ENCODE measurements around the gene SPRR1B. TPM values are rescaled to one million over a fixed set of nuclear protein-coding genes. Genes with fewer than 3 reads are reported as not detected.

Gene SPRR1B
- total RNA-seq, 4 donors from 2014 or later, result not detected

GRCh38 chr1:153058826-153059784, 28.1 kb downstream of the SPRR1B start:
- 72 to 80% methylated on average over 4 to 6 of the region's 6 CpGs for WGBS, 2 donors (ENCODE audit: low coverage in 1 of 2)
- no peak for DNase-seq
- Histone ChIP-seq H3K36me3 (no peaks in the 10 kb centered on the region), H3K4me3 (no peak overlapping the region), H3K27ac (no peak overlapping the region), H3K27me3 (no peaks in the 10 kb centered on the region), H3K4me1 (no peaks in the 10 kb centered on the region), H3K9me3 (no peaks in the 10 kb centered on the region)
- in situ Hi-C loops (cut with MboI; ENCODE audit: low pct_ligation_motif_present in 1 of 4, low pct_unique_long_range_greater_than_20kb in 1 of 4, low sequenced_read_pairs in 3 of 4), result no loop called here
- TF ChIP-seq, protein P1, sequence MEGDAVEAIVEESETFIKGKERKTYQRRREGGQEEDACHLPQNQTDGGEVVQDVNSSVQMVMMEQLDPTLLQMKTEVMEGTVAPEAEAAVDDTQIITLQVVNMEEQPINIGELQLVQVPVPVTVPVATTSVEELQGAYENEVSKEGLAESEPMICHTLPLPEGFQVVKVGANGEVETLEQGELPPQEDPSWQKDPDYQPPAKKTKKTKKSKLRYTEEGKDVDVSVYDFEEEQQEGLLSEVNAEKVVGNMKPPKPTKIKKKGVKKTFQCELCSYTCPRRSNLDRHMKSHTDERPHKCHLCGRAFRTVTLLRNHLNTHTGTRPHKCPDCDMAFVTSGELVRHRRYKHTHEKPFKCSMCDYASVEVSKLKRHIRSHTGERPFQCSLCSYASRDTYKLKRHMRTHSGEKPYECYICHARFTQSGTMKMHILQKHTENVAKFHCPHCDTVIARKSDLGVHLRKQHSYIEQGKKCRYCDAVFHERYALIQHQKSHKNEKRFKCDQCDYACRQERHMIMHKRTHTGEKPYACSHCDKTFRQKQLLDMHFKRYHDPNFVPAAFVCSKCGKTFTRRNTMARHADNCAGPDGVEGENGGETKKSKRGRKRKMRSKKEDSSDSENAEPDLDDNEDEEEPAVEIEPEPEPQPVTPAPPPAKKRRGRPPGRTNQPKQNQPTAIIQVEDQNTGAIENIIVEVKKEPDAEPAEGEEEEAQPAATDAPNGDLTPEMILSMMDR (IDR thresholded peaks at IDR 0.05), result no peak
- TF ChIP-seq EP300 (IDR thresholded peaks at IDR 0.05; ENCODE audit: low read depth) (no peak), POLR2A (IDR thresholded peaks at IDR 0.05) (no peak), POLR2AphosphoS5 (IDR thresholded peaks at IDR 0.05) (no peak)
- intact Hi-C loops (cut with DNase I; ENCODE audit: low total_unique reads), result no loop called here

DNA sequence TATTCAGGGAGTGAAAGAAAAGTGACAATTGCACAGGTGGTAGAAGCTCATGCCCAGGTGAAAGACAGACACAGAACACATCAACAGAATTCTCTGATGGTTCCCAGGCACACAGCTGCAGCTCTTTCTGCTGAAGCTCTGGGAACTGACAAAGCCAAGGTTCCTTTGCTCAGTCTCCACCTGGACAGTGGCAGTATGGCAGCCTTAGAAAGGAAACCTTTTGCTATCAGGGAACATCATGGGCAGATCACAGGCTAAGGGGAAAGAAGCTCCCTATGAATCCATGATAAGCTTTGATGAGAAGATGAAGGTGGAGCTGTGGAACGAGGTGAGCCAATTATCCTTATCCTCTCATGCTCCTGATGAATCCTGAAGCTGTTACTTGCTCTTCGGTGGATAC, 39.2 kb downstream of the SPRR1B start:
- TF ChIP-seq, protein P1 (IDR thresholded peaks at IDR 0.05), result no peak
- no peak overlapping the region for H3K27ac ChIP-seq
- no peak for DNase-seq
- WGBS, 2 donors (ENCODE audit: low coverage in 1 of 2), result 69% methylated on average over 2 of the region's 2 CpGs; no CpG with 5 or more reads in 1 of the 2 donors
- H3K4me1 ChIP-seq, result no peaks in the 10 kb centered on the region
- intact Hi-C loops (cut with DNase I; ENCODE audit: low total_unique reads) (no loop called here), in situ Hi-C loops (cut with MboI; ENCODE audit: low pct_ligation_motif_present in 1 of 4, low pct_unique_long_range_greater_than_20kb in 1 of 4, low sequenced_read_pairs in 3 of 4) (no loop called here)
- H3K27me3 ChIP-seq, result no peaks in the 10 kb centered on the region
- no peaks in the 10 kb centered on the region for H3K9me3 ChIP-seq
- H3K4me3 ChIP-seq, result no peak overlapping the region
- no peaks in the 10 kb centered on the region for H3K36me3 ChIP-seq

GRCh38 chr1:153071511-153071910, 40.5 kb downstream of the SPRR1B start, which contains the start of gene SPRR2B:
TSS of gene SPRR2B (minus strand) at chr1:153071611. CDS start at chr1:153070839, 772 bp downstream.
- no peak for TF ChIP-seq POLR2A (IDR thresholded peaks at IDR 0.05)
- TF ChIP-seq, protein P1 (IDR thresholded peaks at IDR 0.05), result no peak
- no peak for TF ChIP-seq POLR2AphosphoS5 (IDR thresholded peaks at IDR 0.05)
- TF ChIP-seq EP300 (IDR thresholded peaks at IDR 0.05; ENCODE audit: low read depth), result no peak
- Histone ChIP-seq H3K27ac (no peak within 1 kb of the TSS), H3K36me3 (no peaks in the 10 kb centered on the region), H3K9me3 (no peaks in the 10 kb centered on the region), H3K4me3 (no peak within 1 kb of the TSS), H3K4me1 (no peaks in the 10 kb centered on the region), H3K27me3 (no peaks in the 10 kb centered on the region)
- in situ Hi-C loops (cut with MboI; ENCODE audit: low pct_ligation_motif_present in 1 of 4, low pct_unique_long_range_greater_than_20kb in 1 of 4, low sequenced_read_pairs in 3 of 4) (no loop called here), intact Hi-C loops (cut with DNase I; ENCODE audit: low total_unique reads) (no loop called here)
- DNase-seq, result no peak
- 57% methylated on average over 2 of the region's 2 CpGs; no CpG with 5 or more reads in 1 of the 2 donors for WGBS, 2 donors (ENCODE audit: low coverage in 1 of 2)

GRCh38 chr1:153072806-153073726, 42.1 kb downstream of the SPRR1B start:
- intact Hi-C loops (cut with DNase I; ENCODE audit: low total_unique reads) (no loop called here), in situ Hi-C loops (cut with MboI; ENCODE audit: low pct_ligation_motif_present in 1 of 4, low pct_unique_long_range_greater_than_20kb in 1 of 4, low sequenced_read_pairs in 3 of 4) (no loop called here)
- no peak overlapping the region for H3K4me3 ChIP-seq
- no peak for TF ChIP-seq EP300 (IDR thresholded peaks at IDR 0.05; ENCODE audit: low read depth)
- TF ChIP-seq POLR2AphosphoS5 (IDR thresholded peaks at IDR 0.05), result no peak
- TF ChIP-seq, protein P1 (IDR thresholded peaks at IDR 0.05), result no peak
- TF ChIP-seq POLR2A (IDR thresholded peaks at IDR 0.05), result no peak
- H3K27me3 ChIP-seq, result no peaks in the 10 kb centered on the region
- no peaks in the 10 kb centered on the region for H3K36me3 ChIP-seq
- H3K4me1 ChIP-seq, result no peaks in the 10 kb centered on the region
- H3K9me3 ChIP-seq, result no peaks in the 10 kb centered on the region
- DNase-seq, result no peak
- 78 to 81% methylated on average over 3 to 5 of the region's 5 CpGs for WGBS, 2 donors (ENCODE audit: low coverage in 1 of 2)
- no peak overlapping the region for H3K27ac ChIP-seq

Measured in transverse colon (tissue), 4 donors.